Mucosa of rectum (tissue), 2 donors: ENCODE measurements around the gene CST3.

ENCODE experiments used
- H3K27ac ChIP-seq, 2 donors: one replicate each; pipeline ENCODE4 v1.7.0; 2013; ENCODE audit warnings: inconsistent platforms in 2 of 2, low read depth in 2 of 2, low read length in 2 of 2
- H3K27me3 ChIP-seq, 2 donors: one replicate each; pipeline ENCODE4 v1.7.0; 2013; ENCODE audit warnings: low read length in 2 of 2; ENCODE audit not compliant: control insufficient read depth in 2 of 2, insufficient read depth in 2 of 2
- H3K36me3 ChIP-seq, 2 donors: one replicate each; pipeline ENCODE4 v1.7.0; 2013; ENCODE audit warnings: low read length in 2 of 2; ENCODE audit not compliant: control insufficient read depth in 2 of 2, insufficient read depth in 2 of 2
- H3K4me1 ChIP-seq, 2 donors: one replicate each; pipeline ENCODE4 v1.7.0; 2013; ENCODE audit warnings: low read length in 2 of 2, mild to moderate bottlenecking in 1 of 2; ENCODE audit not compliant: control insufficient read depth in 2 of 2, insufficient read depth in 2 of 2
- H3K4me3 ChIP-seq, 2 donors: one replicate each; pipeline ENCODE4 v1.7.0; 2013; ENCODE audit warnings: low read length in 2 of 2
- H3K9ac ChIP-seq, 2 donors: one replicate each; pipeline ENCODE4 v1.7.0; 2013; ENCODE audit warnings: low read length in 2 of 2, low read depth in 1 of 2, mild to moderate bottlenecking in 1 of 2
- H3K9me3 ChIP-seq, 2 donors: one replicate each; pipeline ENCODE4 v1.7.0; 2013; ENCODE audit warnings: low read length in 2 of 2; ENCODE audit not compliant: control insufficient read depth in 2 of 2
- donor health status: healthy.
- donor health status: Normal muscosa, but diverticular disease.

CST3 gene

DNA sequence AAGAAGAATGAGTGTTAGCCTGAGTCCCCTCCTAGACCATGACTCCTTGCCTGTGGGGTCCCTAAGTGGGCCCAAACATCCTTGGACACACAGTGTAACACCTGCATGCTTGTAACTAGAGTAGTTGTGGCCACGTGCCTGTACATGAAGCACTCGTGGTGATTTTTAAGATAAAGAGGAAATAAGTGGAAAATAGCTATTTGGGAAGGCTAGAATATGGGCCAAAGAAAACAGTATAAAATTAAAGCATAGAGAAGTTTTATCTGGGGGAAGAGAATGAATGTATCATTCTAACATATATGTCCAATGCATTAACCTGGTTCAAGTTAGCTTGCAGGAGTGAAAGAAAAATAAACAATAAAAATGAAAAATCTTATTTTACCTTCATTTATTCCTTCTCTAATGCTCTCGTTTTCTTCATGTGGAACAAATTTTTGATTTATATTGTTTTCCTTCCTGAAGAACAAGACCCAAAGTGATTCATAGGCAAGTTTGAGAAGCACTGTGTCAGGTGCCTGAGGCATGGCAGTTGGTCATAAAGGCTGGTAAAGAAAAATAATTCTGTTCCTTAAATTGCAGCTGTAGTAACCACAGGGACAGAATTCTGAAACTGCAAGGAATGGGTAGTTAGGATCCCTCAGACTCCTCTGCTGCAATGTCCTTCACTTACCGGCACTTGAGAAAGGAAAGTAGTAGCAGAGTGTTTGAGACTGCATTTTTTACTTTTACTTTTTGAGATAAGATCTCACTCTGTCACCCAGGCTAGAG, 8.5 kb upstream of the CST3 start:
- Histone ChIP-seq H3K9me3 (no peaks in the 10 kb centered on the region), H3K4me1 (no peaks in the 10 kb centered on the region), H3K36me3 (no peaks in the 10 kb centered on the region), H3K27ac (no peak overlapping the region), H3K9ac (no peak overlapping the region), H3K27me3 (no peaks in the 10 kb centered on the region), H3K4me3 (no peak overlapping the region)

- Histone ChIP-seq H3K4me3 (no peak overlapping the region), H3K9ac (no peak overlapping the region), H3K9me3 (no peaks in the 10 kb centered on the region), H3K27ac (no peak overlapping the region), H3K27me3 (no peaks in the 10 kb centered on the region), H3K36me3 (no peaks in the 10 kb centered on the region), H3K4me1 (no peaks in the 10 kb centered on the region)
Observed at GRCh38 chr20:23645575-23645974, 7.8 kb upstream of the CST3 start.

GRCh38 chr20:23644164-23644563, 6.4 kb upstream of the CST3 start:
- Histone ChIP-seq H3K4me3 (no peak overlapping the region), H3K27me3 (no peaks in the 10 kb centered on the region), H3K36me3 (no peaks in the 10 kb centered on the region), H3K9ac (no peak overlapping the region), H3K9me3 (no peaks in the 10 kb centered on the region), H3K4me1 (peaks cover 0 to 3% of the 10 kb centered on the region in 2 donors), H3K27ac (no peak overlapping the region)

DNA sequence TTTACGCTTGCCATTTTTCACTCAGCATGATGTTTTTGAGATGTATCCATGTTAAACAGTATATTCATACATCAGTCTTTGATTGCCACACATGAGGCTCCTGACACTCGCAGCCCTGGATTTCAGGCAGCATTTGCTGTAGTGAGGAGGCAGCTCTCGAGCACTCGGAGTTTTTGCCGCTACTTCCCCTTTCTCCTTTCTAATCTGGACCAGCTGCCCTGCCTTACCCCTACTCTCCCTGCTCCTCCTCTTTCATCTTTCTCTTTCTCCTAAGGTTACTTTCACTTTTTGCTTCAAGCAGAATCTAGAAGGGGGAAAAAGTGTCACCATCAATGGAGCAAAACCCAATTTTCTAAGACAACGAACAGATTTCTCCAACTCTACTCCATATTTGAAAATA, 5.9 kb upstream of the CST3 start:
- Histone ChIP-seq H3K9ac (no peak overlapping the region), H3K9me3 (no peaks in the 10 kb centered on the region), H3K4me3 (no peak overlapping the region), H3K27me3 (no peaks in the 10 kb centered on the region), H3K36me3 (no peaks in the 10 kb centered on the region), H3K4me1 (peaks cover 0 to 3% of the 10 kb centered on the region in 2 donors), H3K27ac (no peak overlapping the region)

GRCh38 chr20:23641936-23642751, 4.4 kb upstream of the CST3 start:
- H3K4me3 ChIP-seq = no peak overlapping the region
- no peak overlapping the region for H3K9ac ChIP-seq
- no peak overlapping the region for H3K27ac ChIP-seq
- no peaks in the 10 kb centered on the region for H3K27me3 ChIP-seq
- no peaks in the 10 kb centered on the region for H3K36me3 ChIP-seq
- H3K4me1 ChIP-seq = peaks cover 0 to 3% of the 10 kb centered on the region in 2 donors
- no peaks in the 10 kb centered on the region for H3K9me3 ChIP-seq

DNA sequence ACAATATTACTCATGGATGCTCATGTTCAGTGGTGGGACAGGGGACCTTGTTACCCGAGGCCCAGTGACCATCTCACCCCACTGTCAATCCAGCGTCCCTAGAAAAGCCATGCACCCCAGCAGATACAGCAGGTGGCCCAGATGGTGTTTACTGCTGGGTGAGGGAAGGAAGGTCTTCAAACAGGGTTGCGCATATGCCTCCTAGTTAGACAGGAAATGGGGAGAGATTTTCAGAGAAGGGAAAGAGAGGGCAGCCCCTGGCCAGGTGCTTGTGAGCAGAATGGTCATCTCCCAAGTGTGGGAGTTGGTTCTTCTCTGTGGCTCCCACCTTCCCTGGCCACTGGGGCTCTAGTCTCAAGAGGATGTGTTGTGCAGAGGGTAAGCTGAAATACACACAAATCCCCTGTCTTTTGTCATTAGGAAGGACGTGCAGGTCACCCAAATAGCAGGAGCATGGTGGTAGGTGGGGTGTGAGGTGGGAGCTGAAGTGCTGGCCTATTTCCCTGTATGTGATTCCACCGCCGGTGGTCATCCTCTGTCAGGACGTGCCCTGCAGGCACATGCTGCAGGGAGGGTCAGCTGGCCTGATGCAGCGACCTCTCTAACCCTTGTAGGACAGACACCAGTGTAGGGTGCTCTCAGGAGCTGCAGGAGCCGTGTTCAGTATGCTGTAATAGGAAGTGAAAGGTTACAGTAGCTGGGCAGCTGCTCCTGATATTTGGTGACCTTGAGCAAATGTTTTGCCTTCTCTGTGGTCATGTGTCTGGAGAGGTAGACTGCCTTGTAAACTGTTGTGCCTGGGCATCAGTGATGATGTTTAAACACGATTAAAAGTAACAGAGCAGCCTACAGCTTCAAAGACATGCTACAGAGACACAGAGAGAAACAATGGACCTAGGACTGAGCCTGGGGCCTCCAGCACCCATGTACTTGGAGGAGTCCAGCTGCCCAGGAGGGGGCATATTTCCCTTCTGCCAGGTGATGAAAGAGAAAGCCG, 3.2 kb upstream of the CST3 start:
- H3K4me1 ChIP-seq = peaks cover 12 to 14% of the 10 kb centered on the region in 2 donors
- no peak overlapping the region for H3K4me3 ChIP-seq
- no peak overlapping the region for H3K27ac ChIP-seq
- no peak overlapping the region for H3K9ac ChIP-seq
- no peaks in the 10 kb centered on the region for H3K9me3 ChIP-seq
- H3K27me3 ChIP-seq = no peaks in the 10 kb centered on the region
- H3K36me3 ChIP-seq = no peaks in the 10 kb centered on the region

- Histone ChIP-seq H3K9me3 (no peaks in the 10 kb centered on the region), H3K27me3 (no peaks in the 10 kb centered on the region), H3K36me3 (peaks cover 0 to under 1% of the 10 kb centered on the region in 2 donors), H3K27ac (no peak overlapping the region), H3K4me1 (peaks cover 18% of the 10 kb centered on the region in 2 donors), H3K9ac (no peak overlapping the region), H3K4me3 (no peak overlapping the region)
Observed at GRCh38 chr20:23640018-23640601, 2.4 kb upstream of the CST3 start.

- no peaks in the 10 kb centered on the region for H3K27me3 ChIP-seq
- peaks cover 5% of the 10 kb centered on the region in 2 donors for H3K36me3 ChIP-seq
- no peak overlapping the region for H3K9ac ChIP-seq
- peak overlapping the region in 1 of 2 donors; percentile 10 for H3K27ac ChIP-seq
- H3K4me3 ChIP-seq = no peak overlapping the region
- H3K4me1 ChIP-seq = peaks cover 18 to 24% of the 10 kb centered on the region in 2 donors
- H3K9me3 ChIP-seq = no peaks in the 10 kb centered on the region
Observed at GRCh38 chr20:23639490-23639958, 1.8 kb upstream of the CST3 start.

DNA sequence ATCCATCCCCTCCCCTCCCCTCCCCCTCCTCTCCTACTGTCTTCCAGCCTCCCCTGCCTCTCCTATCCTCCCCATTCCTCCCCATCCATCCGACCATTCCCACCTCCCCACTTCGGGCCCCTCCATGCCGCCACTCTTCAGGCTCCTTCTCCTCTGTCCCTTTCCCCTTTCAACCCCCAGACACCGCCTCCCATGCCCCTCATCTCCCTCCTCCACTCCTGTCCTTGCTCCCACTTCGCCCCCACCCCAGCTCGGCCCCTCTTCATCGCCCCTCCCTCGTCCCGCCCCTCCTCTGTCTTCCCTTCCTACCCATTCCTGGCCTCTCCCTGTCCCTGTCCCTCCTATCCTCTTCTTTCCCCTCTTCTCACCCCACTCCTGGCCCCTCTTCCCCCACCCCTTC, 554 bp upstream of the CST3 start:
- Histone ChIP-seq H3K4me3 (no peak overlapping the region), H3K4me1 (peaks cover 18 to 24% of the 10 kb centered on the region in 2 donors), H3K36me3 (peaks cover 13 to 14% of the 10 kb centered on the region in 2 donors), H3K27me3 (no peaks in the 10 kb centered on the region), H3K27ac (no peak overlapping the region), H3K9ac (no peak overlapping the region), H3K9me3 (no peaks in the 10 kb centered on the region)
